Hippocampal formation (tissue), 2 donors: Measurements from ENCODE around the gene IL19.
A peak's percentile ranks its signal among the peaks of the same experiment; 100 is the strongest.

Experiments used
- DNase-seq, 2 donors: peaks; one replicate each; lab custom pipeline; 2025; lab: John Stamatoyannopoulos, UW

The IL19 gene

GRCh38 chr1:206859082-206859521 lies 88.5 kb downstream of the IL19 start:
- peak in 1 of 2 donors; percentile 5 for DNase-seq

GRCh38 chr1:206860165-206860564 lies 89.6 kb downstream of the IL19 start:
- DNase-seq = no peak

- no peak for DNase-seq
Measured at GRCh38 chr1:206863266-206863665, 92.7 kb downstream of the IL19 start.

GRCh38 chr1:206864939-206865671 lies 94.5 kb downstream of the IL19 start, which contains the start of gene IL20:
Gene IL20 (plus strand): TSS chr1:206865623. CDS start chr1:206865853, 230 bp downstream.
- DNase-seq = peak in 1 of 2 donors; percentile 4

- no peak for DNase-seq
Measured at GRCh38 chr1:206866062-206866461, 95.5 kb downstream of the IL19 start.

- DNase-seq = no peak
Measured at GRCh38 chr1:206867239-206867638, 96.7 kb downstream of the IL19 start.

- DNase-seq = no peak
Measured at GRCh38 chr1:206867716-206868115, 97.1 kb downstream of the IL19 start.

GRCh38 chr1:206868264-206868663 lies 97.7 kb downstream of the IL19 start:
- DNase-seq = no peak

GRCh38 chr1:206872139-206872538 lies 101.6 kb downstream of the IL19 start:
- DNase-seq = no peak

GRCh38 chr1:206873603-206874188 lies 103.1 kb downstream of the IL19 start:
- DNase-seq = no peak

GRCh38 chr1:206875752-206876377 lies 105.3 kb downstream of the IL19 start:
- no peak for DNase-seq

- DNase-seq = no peak
Measured at GRCh38 chr1:206878456-206878855, 107.9 kb downstream of the IL19 start.

- DNase-seq = no peak
Measured at GRCh38 chr1:206880314-206880713, 109.7 kb downstream of the IL19 start.

GRCh38 chr1:206882555-206882954 lies 112.0 kb downstream of the IL19 start:
- DNase-seq = no peak

GRCh38 chr1:206883160-206883559 lies 112.6 kb downstream of the IL19 start:
- no peak for DNase-seq

GRCh38 chr1:206883876-206884275 lies 113.3 kb downstream of the IL19 start:
- no peak for DNase-seq

- DNase-seq = no peak
Measured at GRCh38 chr1:206885341-206886060, 114.9 kb downstream of the IL19 start.

- DNase-seq = no peak
Measured at GRCh38 chr1:206886831-206887230, 116.3 kb downstream of the IL19 start.

GRCh38 chr1:206887701-206888100 lies 117.1 kb downstream of the IL19 start:
- DNase-seq = no peak

GRCh38 chr1:206890125-206891060 lies 119.8 kb downstream of the IL19 start:
- no peak for DNase-seq

GRCh38 chr1:206891412-206891811 lies 120.8 kb downstream of the IL19 start:
- DNase-seq = no peak
